HepG2 (cell line): Measurements from ENCODE around the gene EGFR. TPM values are rescaled to one million over a fixed set of nuclear protein-coding genes. Genes with fewer than 3 reads are reported as not detected.

Experiments
- ATAC-seq: fragments of 200-7000 bp; cut with Tn5 transposase; 3 replicates; pipeline ENCODE4 v1.9.1; 2020; ENCODE audit warnings: mild to moderate bottlenecking, moderate library complexity
- BruUV-seq: library from RNA; stranded (reverse); fragments of 400-500 nt; replicated peaks from 2 replicates; lab custom pipeline; 2021; lab: Mats Ljungman, UMichigan
- CTCF ChIA-PET: fragments of 300-600 bp; formaldehyde crosslinking; extraction: SDS; loops from one replicate; lab custom pipeline; 2021; ENCODE audit warnings: low total read pairs, inconsistent platforms, low intra/inter-chr PET ratio; lab: Yijun Ruan, JAX
- POLR2A ChIA-PET: fragments of 350-600 bp; sonication (Branson Sonifier 250); formaldehyde crosslinking; loops from one replicate; lab custom pipeline; 2020; ENCODE audit warnings: antibody characterized with exemption, inconsistent platforms; lab: Yijun Ruan, JAX
- DNase-seq: peaks from one replicate; pipeline ENCODE4 v3.0.0-alpha.2; 2015; ENCODE audit warnings: low spot score
- FAIRE-seq: peaks from 3 replicates; lab custom pipeline; 2011; peaks lifted over from hg19 to GRCh38; lab: Jason Lieb, UNC
- H2AFZ ChIP-seq: one replicate; pipeline ENCODE4 v1.6.1; 2011; ENCODE audit warnings: low read length, inconsistent platforms
- H3K27ac ChIP-seq: fragments of 300-600 bp; 3 replicates; pipeline ENCODE4 v1.8.0; 2011; ENCODE audit warnings: mixed run types, mild to moderate bottlenecking, mixed read lengths, low read length, inconsistent platforms; ENCODE audit not compliant: insufficient read depth; ENCODE audit errors: extremely low read length
- H3K27me3 ChIP-seq, 2 experiments: fragments of 200-600 bp in 1 of 2; 2 replicates in 1 of 2; 3 replicates in 1 of 2; pipeline versions ENCODE4 v1.6.0 to v1.8.0; 2011; ENCODE audit warnings: low read length in 2 of 2, mild to moderate bottlenecking in 2 of 2, moderate library complexity in 2 of 2, inconsistent platforms in 1 of 2; ENCODE audit not compliant: insufficient read depth in 2 of 2, control insufficient read depth in 1 of 2
- H3K36me3 ChIP-seq, 2 experiments: fragments of 200-600 bp in 1 of 2; replicated peaks in 1 of 2; 2 replicates in 1 of 2; 3 replicates in 1 of 2; pipeline versions ENCODE4 v1.5.1 to v1.8.0; 2011; ENCODE audit warnings: low read length in 2 of 2, inconsistent platforms in 1 of 2; ENCODE audit not compliant: insufficient read depth in 2 of 2, control insufficient read depth in 1 of 2
- H3K4me1 ChIP-seq: 2 replicates; pipeline ENCODE4 v1.5.1; 2012; ENCODE audit warnings: low read length, inconsistent platforms; ENCODE audit not compliant: insufficient read depth
- H3K4me2 ChIP-seq: 2 replicates; pipeline ENCODE4 v1.6.0; 2011; ENCODE audit warnings: low read depth, low read length, inconsistent platforms
- H3K4me3 ChIP-seq, 3 experiments: fragments of 200-600 bp in 1 of 3; sonication (generic), shearing (Covaris generic) in 1 of 3; replicated peaks in 1 of 3; 2 replicates each; pipeline ENCODE4 v1.5.1; 2011 to 2016; ENCODE audit warnings: low read length in 3 of 3, inconsistent platforms in 2 of 3, low read depth in 2 of 3, mild to moderate bottlenecking in 2 of 3, control low read depth in 1 of 3, mixed read lengths in 1 of 3; ENCODE audit not compliant: insufficient read depth in 1 of 3
- H3K79me2 ChIP-seq: one replicate; pipeline ENCODE4 v1.6.1; 2011; ENCODE audit warnings: low read length, inconsistent platforms; ENCODE audit not compliant: insufficient read depth
- H3K9ac ChIP-seq: 2 replicates; pipeline ENCODE4 v1.6.0; 2011; ENCODE audit warnings: mild to moderate bottlenecking, low read depth, low read length, inconsistent platforms; ENCODE audit not compliant: insufficient read depth
- H3K9me3 ChIP-seq: 2 replicates; pipeline ENCODE4 v1.5.1; 2012; ENCODE audit warnings: mild to moderate bottlenecking, low read length
- H4K20me1 ChIP-seq: 2 replicates; pipeline ENCODE4 v1.6.0; 2011; ENCODE audit warnings: inconsistent platforms, mild to moderate bottlenecking, low read length, moderate library complexity; ENCODE audit not compliant: insufficient read depth
- ZNF274 ChIP-seq: sonication (generic); formaldehyde crosslinking; IDR thresholded peaks from 2 replicates; pipeline ENCODE4 v1.5.1; 2020; ENCODE audit warnings: mild to moderate bottlenecking, missing genetic modification reagents
- ZNF451 ChIP-seq: sonication (generic); formaldehyde crosslinking; IDR thresholded peaks from 2 replicates; pipeline ENCODE4 v1.5.0; 2020; ENCODE audit warnings: mild to moderate bottlenecking, missing genetic modification reagents
- ZNF891 ChIP-seq: sonication (generic); formaldehyde crosslinking; IDR thresholded peaks from 2 replicates; pipeline ENCODE4 v1.5.0; 2020; ENCODE audit warnings: mild to moderate bottlenecking, missing genetic modification reagents
- WGBS: methylation state at CpG from one replicate; pipeline ENCODE4 v1.1.6; 2017; ENCODE audit warnings: low lambda C conversion rate; 5-methylcytosine and 5-hydroxymethylcytosine counted together
- in situ Hi-C: cut with HindIII; loops from 2 replicates; pipeline ENCODE4 v1.10.0; 2017; ENCODE audit warnings: low pct_unique_long_range_greater_than_20kb; ENCODE audit not compliant: extremely low pct_ligation_motif_present
- intact Hi-C: fragments of 100-400 bp; cut with micrococcal nuclease; formaldehyde crosslinking; loops from one replicate; pipeline ENCODE4 v1.10.0; 2022; ENCODE audit not compliant: unreplicated experiment
- polyA plus RNA-seq, 8 experiments: library from polyadenylated mRNA; depleted of rRNA in 3 of 8; stranded (reverse) in 7 of 8; unstranded in 1 of 8; fragments of >200 nt; fragmentation: Illumina TruSeq in 4 of 8; extraction: Trizol in 4 of 8; gene quantifications; 2 replicates each; pipeline versions ENCODE4 v1.2.1 to v1.2.3, GENCODE V29; 2011 to 2016; ENCODE audit warnings: low read depth in 4 of 8, missing spikeins in 1 of 8, mixed read lengths in 1 of 8; ENCODE audit not compliant: insufficient read depth in 1 of 8
- total RNA-seq, 5 experiments: library from RNA; depleted of rRNA; stranded (reverse); fragments of >200 nt; fragmentation: Illumina TruSeq; extraction: Trizol; gene quantifications; 2 replicates each; pipeline ENCODE4 v1.2.3, GENCODE V29; 2016; ENCODE audit warnings: low read depth in 1 of 5
- TF ChIP-seq, protein P1 (sequence below): sonication (generic); formaldehyde crosslinking; IDR thresholded peaks from 2 replicates; pipeline ENCODE4 v1.5.1; 2020; ENCODE audit warnings: mild to moderate bottlenecking, missing genetic modification reagents, moderate library complexity
- TF ChIP-seq, protein P2 (sequence below): fragments of 450-650 bp; IDR thresholded peaks from 2 replicates; pipeline ENCODE4 v1.6.1; 2016

EGFR gene
- total and polyA plus RNA-seq, 2 of the 13 experiments (the other 11 are each of a cell fraction or from before 2014, with no cell fraction given): 7.0 to 10.0 TPM

DNA sequence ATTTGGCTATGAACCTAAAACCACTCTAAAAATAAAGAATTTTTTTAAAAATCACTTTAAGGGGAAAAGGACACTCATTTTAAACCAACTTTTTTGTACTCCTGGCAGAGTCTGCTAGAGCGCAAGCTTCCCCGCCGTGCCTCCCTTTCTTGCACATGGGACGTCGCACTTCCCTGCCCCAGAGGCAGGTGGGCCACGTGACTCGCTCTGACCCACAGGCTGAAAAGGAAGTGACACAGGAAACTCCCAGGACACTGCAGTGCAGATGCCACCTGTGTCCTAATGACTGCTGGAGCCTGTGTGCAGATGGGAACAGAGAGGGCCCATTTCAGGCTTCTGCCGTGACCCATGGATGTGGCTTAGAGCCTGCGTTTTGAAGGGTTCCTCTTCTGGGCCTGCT, 204.2 kb downstream of the EGFR start:
- ATAC-seq: no peak
- Histone ChIP-seq H3K27me3 (peaks cover 0 to 4% of the 10 kb centered on the region in 2 experiments; a peak in 1 of 5 replicates), H4K20me1 (no peaks in the 10 kb centered on the region), H3K9me3 (no peaks in the 10 kb centered on the region), H3K4me3 (no peak overlapping the region), H2AFZ (no peak overlapping the region), H3K4me1 (no peaks in the 10 kb centered on the region)
- in situ Hi-C loops (no loop called here), intact Hi-C loops (no loop called here)
- POLR2A ChIA-PET: no interaction called here
- FAIRE-seq: no peak
- WGBS: 67% methylated on average over 9 of the region's 9 CpGs
- DNase-seq: no peak
- no peak for TF ChIP-seq ZNF451 (CRISPR knock-in tag)
- TF ChIP-seq, protein P1, sequence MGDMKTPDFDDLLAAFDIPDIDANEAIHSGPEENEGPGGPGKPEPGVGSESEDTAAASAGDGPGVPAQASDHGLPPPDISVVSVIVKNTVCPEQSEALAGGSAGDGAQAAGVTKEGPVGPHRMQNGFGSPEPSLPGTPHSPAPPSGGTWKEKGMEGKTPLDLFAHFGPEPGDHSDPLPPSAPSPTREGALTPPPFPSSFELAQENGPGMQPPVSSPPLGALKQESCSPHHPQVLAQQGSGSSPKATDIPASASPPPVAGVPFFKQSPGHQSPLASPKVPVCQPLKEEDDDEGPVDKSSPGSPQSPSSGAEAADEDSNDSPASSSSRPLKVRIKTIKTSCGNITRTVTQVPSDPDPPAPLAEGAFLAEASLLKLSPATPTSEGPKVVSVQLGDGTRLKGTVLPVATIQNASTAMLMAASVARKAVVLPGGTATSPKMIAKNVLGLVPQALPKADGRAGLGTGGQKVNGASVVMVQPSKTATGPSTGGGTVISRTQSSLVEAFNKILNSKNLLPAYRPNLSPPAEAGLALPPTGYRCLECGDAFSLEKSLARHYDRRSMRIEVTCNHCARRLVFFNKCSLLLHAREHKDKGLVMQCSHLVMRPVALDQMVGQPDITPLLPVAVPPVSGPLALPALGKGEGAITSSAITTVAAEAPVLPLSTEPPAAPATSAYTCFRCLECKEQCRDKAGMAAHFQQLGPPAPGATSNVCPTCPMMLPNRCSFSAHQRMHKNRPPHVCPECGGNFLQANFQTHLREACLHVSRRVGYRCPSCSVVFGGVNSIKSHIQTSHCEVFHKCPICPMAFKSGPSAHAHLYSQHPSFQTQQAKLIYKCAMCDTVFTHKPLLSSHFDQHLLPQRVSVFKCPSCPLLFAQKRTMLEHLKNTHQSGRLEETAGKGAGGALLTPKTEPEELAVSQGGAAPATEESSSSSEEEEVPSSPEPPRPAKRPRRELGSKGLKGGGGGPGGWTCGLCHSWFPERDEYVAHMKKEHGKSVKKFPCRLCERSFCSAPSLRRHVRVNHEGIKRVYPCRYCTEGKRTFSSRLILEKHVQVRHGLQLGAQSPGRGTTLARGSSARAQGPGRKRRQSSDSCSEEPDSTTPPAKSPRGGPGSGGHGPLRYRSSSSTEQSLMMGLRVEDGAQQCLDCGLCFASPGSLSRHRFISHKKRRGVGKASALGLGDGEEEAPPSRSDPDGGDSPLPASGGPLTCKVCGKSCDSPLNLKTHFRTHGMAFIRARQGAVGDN (CRISPR knock-in tag): peak; percentile 15; the same call in 1 of the 2 replicates
- TF ChIP-seq, protein P2, sequence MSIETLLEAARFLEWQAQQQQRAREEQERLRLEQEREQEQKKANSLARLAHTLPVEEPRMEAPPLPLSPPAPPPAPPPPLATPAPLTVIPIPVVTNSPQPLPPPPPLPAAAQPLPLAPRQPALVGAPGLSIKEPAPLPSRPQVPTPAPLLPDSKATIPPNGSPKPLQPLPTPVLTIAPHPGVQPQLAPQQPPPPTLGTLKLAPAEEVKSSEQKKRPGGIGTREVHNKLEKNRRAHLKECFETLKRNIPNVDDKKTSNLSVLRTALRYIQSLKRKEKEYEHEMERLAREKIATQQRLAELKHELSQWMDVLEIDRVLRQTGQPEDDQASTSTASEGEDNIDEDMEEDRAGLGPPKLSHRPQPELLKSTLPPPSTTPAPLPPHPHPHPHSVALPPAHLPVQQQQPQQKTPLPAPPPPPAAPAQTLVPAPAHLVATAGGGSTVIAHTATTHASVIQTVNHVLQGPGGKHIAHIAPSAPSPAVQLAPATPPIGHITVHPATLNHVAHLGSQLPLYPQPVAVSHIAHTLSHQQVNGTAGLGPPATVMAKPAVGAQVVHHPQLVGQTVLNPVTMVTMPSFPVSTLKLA: peak; percentile 63
- TF ChIP-seq ZNF891 (CRISPR knock-in tag): no peak
- TF ChIP-seq ZNF274 (CRISPR knock-in tag): no peak
- TF ChIP-seq, all 625 proteins: peak for 2
- no TSS peak for BruUV-seq
- no peak overlapping the region for H3K27ac ChIP-seq
- CTCF ChIA-PET: no interaction called here
- H3K9ac ChIP-seq: no peak overlapping the region
- no peaks in the 10 kb centered on the region for H3K79me2 ChIP-seq
- H3K4me2 ChIP-seq: no peak overlapping the region
- H3K36me3 ChIP-seq: no peaks in the 10 kb centered on the region
